Mucosa of descending colon (tissue), 3 donors: Measurements from ENCODE around the gene CAVIN2. TPM values are rescaled to one million over a fixed set of nuclear protein-coding genes. Genes with fewer than 3 reads are reported as not detected.
A peak's percentile ranks its signal among the peaks of the same experiment; 100 is the strongest.

Source experiments
- ATAC-seq: fragments of 200-7000 bp; cut with Tn5 transposase; one replicate; pipeline ENCODE4 v1.9.1; 2020; ENCODE audit warnings: mild to moderate bottlenecking, moderate library complexity
- DNase-seq, 3 donors: peaks; one replicate each; pipeline ENCODE4 v3.0.0-alpha.2; 2020
- H3K36me3 ChIP-seq: fragments of 200-600 bp; one replicate; pipeline ENCODE4 v1.8.0; 2021; ENCODE audit warnings: low read depth, mild to moderate bottlenecking
- H3K4me1 ChIP-seq: fragments of 200-600 bp; one replicate; pipeline ENCODE4 v1.8.0; 2021; ENCODE audit warnings: low read depth, mild to moderate bottlenecking
- H3K4me3 ChIP-seq: fragments of 200-600 bp; one replicate; pipeline ENCODE4 v1.8.0; 2021; ENCODE audit warnings: mild to moderate bottlenecking
- H3K9me3 ChIP-seq: fragments of 200-600 bp; one replicate; pipeline ENCODE4 v1.8.0; 2021; ENCODE audit warnings: mild to moderate bottlenecking
- intact Hi-C, 2 donors: fragments of 100-400 bp; cut with DNase I in 1 of 2; cut with micrococcal nuclease in 1 of 2; formaldehyde crosslinking; loops; one replicate each; pipeline versions ENCODE4 v1.11.0 to v1.11.1; 2022; cut with DNase I, micrococcal nuclease
- total RNA-seq, 3 donors: library from RNA; stranded (reverse); fragmentation: NEBNext Ultra II Directional in 2 of 3; extraction: Animal tissue kit (Norgen Biotek cat#: 25700) in 2 of 3; gene quantifications; one replicate each; pipeline versions ENCODE4 v1.2.1 to v1.2.4, GENCODE V29; 2021 to 2023
- TF ChIP-seq, protein P1 (sequence below): fragments of 200-600 bp; IDR thresholded peaks from one replicate; pipeline ENCODE4 v1.8.0; 2022; ENCODE audit warnings: antibody characterized with exemption, mild to moderate bottlenecking
- donor health status: DM: no; HTN: no; CAD: no; lungs with moderate emphysema.
- donor health status: DM: no; HTN: no; CAD: no.
- donor health status: DM: no; HTN: yes; CAD: no.

Gene CAVIN2
- total RNA-seq, 3 donors from 2014 or later: 6.7 to 154 (median 13.7) TPM

DNA sequence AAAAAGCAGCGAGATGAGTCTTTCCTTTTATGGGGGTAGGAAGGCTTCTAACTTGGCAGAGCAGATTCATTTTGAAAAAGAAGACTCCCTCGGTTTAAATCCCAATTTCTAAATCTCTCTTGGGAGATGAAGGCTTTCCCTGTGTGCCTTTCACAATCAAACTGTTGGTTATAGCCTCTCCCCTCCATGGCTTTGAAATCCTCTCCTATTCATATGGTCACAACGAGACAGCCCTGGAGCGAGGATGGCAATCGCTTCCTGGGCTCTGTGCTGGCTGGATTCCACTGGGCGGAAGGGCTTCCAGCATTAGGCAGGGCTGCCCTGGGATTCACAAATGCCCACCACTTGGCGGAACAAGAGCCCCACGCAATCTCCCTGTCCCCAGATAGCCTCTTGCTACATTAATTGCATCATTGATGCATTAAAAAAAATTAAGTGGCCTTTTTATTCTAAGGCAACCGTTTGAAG is 1.6 kb downstream of the CAVIN2 start:
- H3K9me3 ChIP-seq: no peaks in the 10 kb centered on the region
- H3K4me3 ChIP-seq: no peak overlapping the region
- ATAC-seq (peak; percentile 12), DNase-seq (peak in 1 of 3 donors; percentile 49)
- intact Hi-C loops: no loop called here
- TF ChIP-seq, protein P1, sequence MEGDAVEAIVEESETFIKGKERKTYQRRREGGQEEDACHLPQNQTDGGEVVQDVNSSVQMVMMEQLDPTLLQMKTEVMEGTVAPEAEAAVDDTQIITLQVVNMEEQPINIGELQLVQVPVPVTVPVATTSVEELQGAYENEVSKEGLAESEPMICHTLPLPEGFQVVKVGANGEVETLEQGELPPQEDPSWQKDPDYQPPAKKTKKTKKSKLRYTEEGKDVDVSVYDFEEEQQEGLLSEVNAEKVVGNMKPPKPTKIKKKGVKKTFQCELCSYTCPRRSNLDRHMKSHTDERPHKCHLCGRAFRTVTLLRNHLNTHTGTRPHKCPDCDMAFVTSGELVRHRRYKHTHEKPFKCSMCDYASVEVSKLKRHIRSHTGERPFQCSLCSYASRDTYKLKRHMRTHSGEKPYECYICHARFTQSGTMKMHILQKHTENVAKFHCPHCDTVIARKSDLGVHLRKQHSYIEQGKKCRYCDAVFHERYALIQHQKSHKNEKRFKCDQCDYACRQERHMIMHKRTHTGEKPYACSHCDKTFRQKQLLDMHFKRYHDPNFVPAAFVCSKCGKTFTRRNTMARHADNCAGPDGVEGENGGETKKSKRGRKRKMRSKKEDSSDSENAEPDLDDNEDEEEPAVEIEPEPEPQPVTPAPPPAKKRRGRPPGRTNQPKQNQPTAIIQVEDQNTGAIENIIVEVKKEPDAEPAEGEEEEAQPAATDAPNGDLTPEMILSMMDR: no peak
- no peaks in the 10 kb centered on the region for H3K4me1 ChIP-seq
- H3K36me3 ChIP-seq: no peaks in the 10 kb centered on the region

DNA sequence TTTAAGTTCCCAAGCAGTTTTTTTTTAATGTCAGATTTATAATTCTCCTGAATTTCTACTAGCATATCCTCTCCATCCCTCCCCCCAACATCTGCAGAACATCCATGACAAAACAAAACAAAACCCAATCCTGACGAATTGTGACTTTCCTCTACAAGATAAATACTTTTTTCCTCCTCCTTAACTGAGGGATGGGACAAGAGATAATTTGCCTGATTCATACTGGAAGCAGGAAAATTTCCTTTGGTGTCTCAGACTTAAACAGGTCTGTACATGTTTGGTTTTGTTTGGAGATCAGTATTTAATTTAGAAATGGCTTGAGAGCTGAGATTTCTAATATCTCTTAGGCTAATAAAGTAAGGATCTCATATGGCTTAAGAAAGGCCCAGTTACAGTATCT is 2.2 kb downstream of the CAVIN2 start:
- Histone ChIP-seq H3K4me1 (no peaks in the 10 kb centered on the region), H3K36me3 (no peaks in the 10 kb centered on the region), H3K9me3 (no peaks in the 10 kb centered on the region), H3K4me3 (no peak overlapping the region)
- no peak for ATAC-seq
- no peak for DNase-seq
- intact Hi-C loops: no loop called here
- TF ChIP-seq, protein P1: no peak

DNA sequence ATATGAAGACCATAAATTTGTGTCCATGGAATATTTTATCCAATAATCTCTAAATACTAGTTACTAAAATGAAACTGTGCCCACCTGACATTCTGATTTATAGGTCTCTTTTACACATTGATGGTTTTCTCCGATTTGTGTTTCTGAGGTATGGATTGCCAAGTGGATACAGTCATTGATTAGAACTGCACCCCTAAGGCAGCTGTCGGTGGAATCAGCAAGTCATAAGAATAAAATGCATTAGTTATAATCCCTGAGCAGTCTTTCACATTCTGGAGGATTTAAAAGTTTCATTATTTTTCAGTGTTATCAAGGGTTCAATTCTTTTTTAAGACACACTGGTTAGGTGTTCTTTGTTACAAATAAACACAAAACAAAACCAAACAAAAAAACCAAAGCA is 6.0 kb downstream of the CAVIN2 start:
- ATAC-seq (no peak), DNase-seq (no peak)
- no peak overlapping the region for H3K4me3 ChIP-seq
- no peaks in the 10 kb centered on the region for H3K9me3 ChIP-seq
- TF ChIP-seq, protein P1: no peak
- no peaks in the 10 kb centered on the region for H3K36me3 ChIP-seq
- H3K4me1 ChIP-seq: no peaks in the 10 kb centered on the region
- intact Hi-C loops: no loop called here

DNA sequence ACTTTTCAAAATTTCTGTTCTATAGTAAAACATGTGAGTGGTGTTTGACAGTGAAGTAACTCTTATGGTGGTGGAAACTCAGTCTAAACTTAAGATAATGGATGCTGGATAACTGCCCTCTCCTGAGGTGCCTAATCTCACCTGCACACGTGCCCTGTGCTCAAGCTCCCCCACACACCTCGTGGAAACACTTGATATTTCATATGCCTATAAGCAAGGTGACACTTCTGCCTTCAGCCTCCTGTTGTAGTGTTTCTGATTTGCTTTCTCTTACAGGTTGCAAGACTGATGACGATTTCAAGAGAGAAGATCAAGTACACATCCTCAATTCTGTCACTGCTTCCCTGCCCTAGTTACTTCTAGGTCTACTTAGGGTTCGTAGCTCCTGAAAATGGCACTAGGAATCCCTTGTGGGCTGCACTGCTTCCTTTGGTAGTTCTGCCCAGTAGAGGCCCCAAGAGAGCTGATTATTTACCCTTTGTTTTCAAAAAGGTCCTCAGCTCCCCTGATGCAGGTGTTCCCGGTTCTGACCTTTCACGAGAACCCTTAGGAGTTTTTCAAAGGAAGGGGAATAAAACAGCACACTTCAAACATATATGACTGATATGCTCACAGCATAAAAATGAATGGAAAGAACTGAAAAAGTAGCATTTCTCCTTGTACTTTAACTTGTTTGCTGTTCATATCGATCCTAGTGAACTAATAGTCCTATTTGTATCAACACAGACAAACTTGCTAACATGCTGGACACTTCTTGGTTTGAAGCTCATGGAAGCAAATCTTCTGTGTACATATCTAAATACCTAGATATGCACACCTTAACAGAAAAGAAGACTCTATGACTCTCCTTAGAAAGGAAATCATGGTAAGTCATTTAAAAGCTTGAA is 6.7 kb downstream of the CAVIN2 start:
- TF ChIP-seq, protein P1: no peak
- Histone ChIP-seq H3K4me3 (no peak overlapping the region), H3K9me3 (no peaks in the 10 kb centered on the region), H3K4me1 (no peaks in the 10 kb centered on the region), H3K36me3 (no peaks in the 10 kb centered on the region)
- ATAC-seq (no peak), DNase-seq (no peak)
- intact Hi-C loops: no loop called here

DNA sequence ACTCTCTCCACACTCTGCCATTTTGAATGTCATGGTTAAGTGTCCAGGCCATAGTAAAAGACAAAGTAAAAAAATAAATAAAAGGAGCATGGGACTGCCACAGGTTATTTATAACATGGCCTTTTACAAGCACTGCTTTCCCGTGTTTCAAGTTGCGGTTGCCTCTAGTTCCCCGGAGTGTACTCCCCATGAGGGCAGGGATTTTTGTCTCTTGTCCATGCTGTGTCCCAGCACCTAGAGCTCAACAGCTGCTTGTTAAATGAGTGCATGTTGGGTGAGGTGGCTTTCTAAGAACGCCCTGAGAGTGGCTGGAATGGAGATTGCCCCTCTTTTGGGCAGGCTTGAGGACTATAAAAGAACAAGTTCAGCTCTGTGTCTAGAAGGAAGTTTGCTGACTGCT is 8.4 kb downstream of the CAVIN2 start:
- no peaks in the 10 kb centered on the region for H3K9me3 ChIP-seq
- intact Hi-C loops: no loop called here
- no peaks in the 10 kb centered on the region for H3K36me3 ChIP-seq
- ATAC-seq (no peak), DNase-seq (no peak)
- H3K4me1 ChIP-seq: no peaks in the 10 kb centered on the region
- TF ChIP-seq, protein P1: no peak
- H3K4me3 ChIP-seq: no peak overlapping the region
